HG02610 (cell line): Measurements from ENCODE around the gene ZNF641.
"Not testable (repeated sequence)": the region's sequence is repeated elsewhere in the genome, so short reads cannot be mapped to it uniquely, and the experiment has no call there.

Source experiments
- ATAC-seq: cut with Tn5 transposase; IDR thresholded peaks from one replicate; pipeline ENCODE4 v1.9.1; 2021; ENCODE audit warnings: mild to moderate bottlenecking, moderate library complexity; ENCODE audit not compliant: unreplicated experiment

The ZNF641 gene

GRCh38 chr12:48336061-48336460, 14.7 kb downstream of the ZNF641 start:
- no peak for ATAC-seq

DNA sequence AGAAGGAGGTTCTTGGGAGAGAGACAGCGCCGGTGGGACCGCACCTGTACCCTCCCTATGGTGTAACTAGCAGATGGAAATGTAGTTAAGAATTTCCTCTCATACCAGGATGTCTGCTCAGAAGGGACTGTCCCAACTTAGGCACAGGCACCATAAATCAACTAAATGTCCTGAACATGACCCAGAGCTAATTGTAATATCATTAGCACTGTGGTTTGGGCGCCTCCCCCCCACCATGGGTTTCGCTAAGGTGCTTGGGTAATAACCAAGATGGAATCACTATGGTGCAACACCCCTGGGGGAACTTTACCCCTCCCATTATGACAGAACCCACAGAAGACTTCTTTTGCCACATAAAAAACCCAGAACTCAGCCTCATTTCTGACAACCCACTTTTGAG, 15.9 kb downstream of the ZNF641 start:
- no peak for ATAC-seq

GRCh38 chr12:48333680-48334079, 17.0 kb downstream of the ZNF641 start:
- ATAC-seq = not testable (repeated sequence)

GRCh38 chr12:48331399-48331798, 19.3 kb downstream of the ZNF641 start:
- no peak for ATAC-seq

- ATAC-seq = no peak
Measured at GRCh38 chr12:48329199-48329939, 21.4 kb downstream of the ZNF641 start.

DNA sequence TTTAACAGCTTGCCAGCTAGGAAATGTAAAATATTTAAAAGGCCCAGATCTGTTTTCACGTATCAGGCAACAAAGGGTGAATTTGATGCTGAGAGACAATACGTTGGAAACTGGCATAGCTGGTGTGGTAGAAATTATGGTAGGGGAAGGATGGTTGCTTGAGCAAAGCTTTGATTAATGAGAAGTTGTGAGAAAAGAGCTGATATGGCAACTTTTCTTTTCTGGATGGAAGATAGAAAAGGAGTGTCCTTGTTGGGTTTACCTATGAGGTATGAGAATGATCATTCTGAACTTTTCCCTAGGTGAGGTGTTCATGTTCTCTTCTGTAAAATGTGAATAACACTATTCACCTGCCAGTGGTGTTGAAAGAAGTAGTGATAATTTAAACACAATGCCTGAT, 34.2 kb downstream of the ZNF641 start:
- no peak for ATAC-seq

DNA sequence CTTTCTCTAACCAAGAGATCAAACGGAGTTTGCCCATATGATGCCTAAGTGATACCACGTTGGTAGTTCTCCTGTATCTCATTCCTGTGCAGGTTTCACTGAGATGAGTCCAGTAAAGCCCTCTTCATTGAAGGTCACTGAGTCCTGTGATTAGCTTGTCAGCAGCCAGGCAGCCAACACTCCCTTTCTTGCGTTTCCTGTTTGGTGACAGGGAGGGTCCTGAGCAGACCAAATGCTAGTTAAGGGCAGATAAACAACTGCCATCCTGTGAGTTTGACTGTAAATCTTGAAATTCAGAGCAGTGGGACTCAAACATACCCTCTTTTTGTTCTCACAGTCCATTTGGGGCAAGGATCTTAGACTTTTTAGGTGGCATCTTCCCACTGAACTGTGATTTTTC, 39.4 kb downstream of the ZNF641 start:
- ATAC-seq = no peak

GRCh38 chr12:48307269-48307668, 43.5 kb downstream of the ZNF641 start:
- no peak for ATAC-seq

DNA sequence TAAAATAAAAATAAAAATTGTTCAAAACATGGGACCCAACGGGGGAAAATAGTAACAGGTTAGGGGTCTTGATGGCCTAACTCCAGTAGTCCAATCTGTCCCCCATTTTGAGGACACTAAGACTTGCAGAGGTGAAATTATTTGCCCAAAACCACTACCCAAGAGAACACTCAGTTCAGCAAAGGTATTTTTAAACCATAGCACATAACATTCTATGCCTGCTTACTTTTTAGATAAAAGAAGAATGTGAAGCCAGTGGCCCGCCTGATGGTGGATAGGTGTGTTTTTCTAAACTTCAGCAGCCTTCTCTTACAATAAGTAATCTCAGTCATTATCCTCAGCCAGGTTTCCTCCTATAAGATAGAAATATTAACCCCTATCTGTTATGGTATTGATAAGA, 45.5 kb downstream of the ZNF641 start:
- no peak for ATAC-seq

GRCh38 chr12:48302161-48302911, 48.4 kb downstream of the ZNF641 start:
- ATAC-seq = no peak

- no peak for ATAC-seq
Measured at GRCh38 chr12:48300774-48301173, 49.9 kb downstream of the ZNF641 start.

DNA sequence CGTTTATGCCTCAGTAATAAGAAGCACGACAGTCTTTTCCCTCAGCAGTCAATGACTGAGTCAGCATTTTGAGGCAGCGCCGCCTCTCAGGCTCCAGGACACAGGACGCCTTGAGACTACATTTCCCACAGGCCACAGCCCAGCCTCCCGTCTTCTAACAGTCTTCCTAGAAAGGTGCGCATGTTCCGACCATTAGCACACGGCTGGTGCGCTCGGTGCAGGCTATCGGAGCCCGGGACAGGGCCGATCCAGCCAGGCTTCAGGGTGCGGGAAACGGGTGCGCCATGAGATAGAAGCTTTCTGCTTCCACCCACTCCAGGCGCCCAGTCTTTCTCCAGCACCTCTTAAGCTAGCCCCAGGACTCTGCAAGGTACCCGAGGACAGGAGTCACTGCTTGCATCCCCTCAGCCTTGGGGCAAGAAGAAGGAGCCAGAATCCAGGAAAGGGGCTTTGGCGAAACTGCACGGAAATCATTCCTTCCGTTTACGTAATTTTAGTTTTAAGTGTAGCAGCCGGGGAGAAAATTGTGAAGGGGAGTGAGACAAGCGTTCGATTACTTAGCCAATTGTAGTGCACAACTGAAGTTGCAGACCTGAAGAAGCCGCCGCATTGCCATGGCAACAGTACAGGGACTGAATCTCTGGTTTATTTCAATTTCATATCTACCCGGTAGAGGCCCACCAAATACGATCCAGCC, 54.0 kb downstream of the ZNF641 start:
- peak; percentile 74 for ATAC-seq

- ATAC-seq = no peak
Measured at GRCh38 chr12:48292040-48292439, 58.7 kb downstream of the ZNF641 start.

GRCh38 chr12:48291511-48291910, 59.2 kb downstream of the ZNF641 start:
- no peak for ATAC-seq

- no peak for ATAC-seq
Measured at GRCh38 chr12:48288387-48289268, 62.1 kb downstream of the ZNF641 start.
